Muscle layer of duodenum (tissue), 2 donors: Measurements from ENCODE around the gene C5orf22.

ENCODE experiments used
- H3K27ac ChIP-seq: one replicate; pipeline ENCODE4 v1.7.0; 2013; ENCODE audit warnings: mild to moderate bottlenecking, low read length
- H3K27me3 ChIP-seq: one replicate; pipeline ENCODE4 v1.7.0; 2013; ENCODE audit warnings: low read depth, mild to moderate bottlenecking, control low read depth, low read length
- H3K36me3 ChIP-seq, 2 donors: one replicate each; pipeline ENCODE4 v1.7.0; 2013; ENCODE audit warnings: low read length in 2 of 2, control low read depth in 1 of 2, mild to moderate bottlenecking in 1 of 2; ENCODE audit not compliant: insufficient read depth in 2 of 2, control insufficient read depth in 1 of 2
- H3K4me1 ChIP-seq, 2 donors: one replicate each; pipeline ENCODE4 v1.7.0; 2013; ENCODE audit warnings: low read length in 2 of 2, mild to moderate bottlenecking in 2 of 2, control low read depth in 1 of 2, moderate library complexity in 1 of 2; ENCODE audit not compliant: insufficient read depth in 2 of 2, control insufficient read depth in 1 of 2
- H3K4me3 ChIP-seq, 2 donors: one replicate each; pipeline ENCODE4 v1.7.0; 2013; ENCODE audit warnings: low read length in 2 of 2, low read depth in 1 of 2, mild to moderate bottlenecking in 1 of 2
- H3K9me3 ChIP-seq, 2 donors: one replicate each; pipeline ENCODE4 v1.7.0; 2013; ENCODE audit warnings: low read length in 2 of 2, control low read depth in 1 of 2, mild to moderate bottlenecking in 1 of 2; ENCODE audit not compliant: control insufficient read depth in 1 of 2
- donor health status: healthy.

C5orf22 gene

DNA sequence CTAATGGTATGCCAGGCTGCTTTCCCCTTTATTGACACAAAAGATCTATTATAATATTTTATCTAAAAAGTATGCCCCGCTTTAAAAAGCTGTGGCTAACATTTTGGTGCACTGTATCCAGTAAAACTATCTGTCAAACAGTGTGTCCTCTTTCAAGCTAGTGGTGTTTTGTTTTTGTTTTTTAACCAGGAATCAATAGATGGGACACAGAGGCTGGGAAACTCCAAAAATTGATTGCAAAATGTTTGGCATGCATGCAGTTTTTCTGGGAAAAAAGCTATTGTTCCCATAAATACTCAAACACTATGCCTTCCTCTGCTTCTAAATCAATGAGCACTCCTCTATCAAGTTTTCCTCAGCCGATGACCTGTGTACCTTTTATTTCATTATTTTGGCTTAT, 72.5 kb downstream of the C5orf22 start:
- Histone ChIP-seq H3K27ac (no peak overlapping the region), H3K4me3 (no peak overlapping the region), H3K27me3 (no peaks in the 10 kb centered on the region), H3K4me1 (no peaks in the 10 kb centered on the region), H3K9me3 (no peaks in the 10 kb centered on the region), H3K36me3 (no peaks in the 10 kb centered on the region)
